HG02588 (cell line): ENCODE data around the gene ETV1.

ENCODE experiments used
- ATAC-seq: cut with Tn5 transposase; IDR thresholded peaks from one replicate; pipeline ENCODE4 v1.9.1; 2021; ENCODE audit warnings: mild to moderate bottlenecking, moderate library complexity; ENCODE audit not compliant: unreplicated experiment

ETV1 gene

DNA sequence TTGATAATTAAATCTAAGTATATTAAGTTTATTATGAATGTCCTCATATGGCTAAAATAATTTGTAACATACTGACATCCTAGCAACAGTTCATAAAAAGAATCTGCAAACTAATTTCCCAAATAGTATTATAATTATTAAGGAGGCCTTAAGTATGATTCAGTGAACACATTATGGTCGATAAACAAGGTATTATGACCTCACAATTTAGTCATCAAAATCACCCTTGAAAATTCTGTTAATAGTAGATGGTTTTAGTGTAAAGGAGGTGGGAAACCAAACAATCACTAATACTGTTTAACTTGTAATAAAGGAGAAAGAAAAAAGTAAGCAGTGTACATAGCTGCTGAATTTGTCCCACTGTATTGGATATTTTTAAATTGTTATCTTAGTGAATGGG lies 2.1 kb downstream of the ETV1 start:
- ATAC-seq, result no peak

DNA sequence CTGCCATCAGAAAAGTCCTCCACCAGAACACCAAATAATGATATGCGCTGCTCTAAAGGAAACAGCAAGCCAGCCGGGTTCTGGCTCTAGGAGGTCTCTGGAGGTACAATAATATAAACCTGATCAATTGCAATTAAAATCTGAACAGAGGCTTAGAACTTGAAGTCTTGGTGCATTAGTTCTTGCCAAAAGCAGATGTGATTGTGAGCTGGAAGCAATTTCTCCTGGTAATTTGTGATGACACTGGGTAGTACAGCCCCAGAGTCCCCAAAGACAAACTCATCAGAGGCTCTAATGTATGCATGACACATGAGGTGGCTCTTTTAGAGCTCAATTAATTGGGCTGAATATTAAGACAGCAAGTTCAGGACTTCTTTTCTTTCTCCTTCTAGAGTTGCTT lies 3.3 kb downstream of the ETV1 start:
- no peak for ATAC-seq

DNA sequence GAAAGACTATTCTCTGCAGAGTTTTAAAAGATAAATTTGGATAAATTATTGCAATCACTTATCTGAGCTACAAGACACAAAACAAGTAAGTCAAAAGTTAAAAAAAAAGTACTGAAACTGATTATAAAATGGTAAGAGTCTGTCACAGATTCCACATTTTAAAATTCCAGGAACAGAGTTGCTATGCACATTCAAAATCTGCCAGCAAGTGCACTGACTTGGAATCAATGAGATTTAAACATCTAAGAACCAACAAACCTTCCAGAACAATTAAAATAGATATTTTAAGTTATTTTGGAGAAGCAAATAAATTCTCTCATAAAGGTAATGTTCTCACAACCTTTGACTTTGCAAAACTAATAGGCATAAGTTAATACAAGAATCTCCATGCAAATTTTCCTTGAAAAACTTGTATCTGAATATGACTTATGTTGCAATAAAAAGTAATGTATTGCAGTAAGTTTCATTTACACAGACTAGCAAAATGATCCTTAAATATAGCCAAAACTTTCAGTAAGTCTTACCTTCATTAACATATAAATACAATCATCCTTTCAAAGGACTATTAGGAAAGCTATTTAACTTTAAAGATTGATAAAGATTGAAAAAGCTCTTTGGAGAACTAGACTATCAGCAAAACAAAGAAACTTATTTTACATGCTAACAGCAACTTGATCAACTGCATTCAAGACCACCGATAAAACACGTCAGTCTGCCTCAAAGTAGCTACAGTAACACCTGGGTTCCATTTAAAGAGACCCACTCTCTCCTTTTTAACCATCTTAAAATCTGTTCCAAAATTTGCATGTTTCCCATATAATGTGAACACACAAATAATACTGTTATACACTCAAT lies 4.4 kb downstream of the ETV1 start:
- no peak for ATAC-seq

DNA sequence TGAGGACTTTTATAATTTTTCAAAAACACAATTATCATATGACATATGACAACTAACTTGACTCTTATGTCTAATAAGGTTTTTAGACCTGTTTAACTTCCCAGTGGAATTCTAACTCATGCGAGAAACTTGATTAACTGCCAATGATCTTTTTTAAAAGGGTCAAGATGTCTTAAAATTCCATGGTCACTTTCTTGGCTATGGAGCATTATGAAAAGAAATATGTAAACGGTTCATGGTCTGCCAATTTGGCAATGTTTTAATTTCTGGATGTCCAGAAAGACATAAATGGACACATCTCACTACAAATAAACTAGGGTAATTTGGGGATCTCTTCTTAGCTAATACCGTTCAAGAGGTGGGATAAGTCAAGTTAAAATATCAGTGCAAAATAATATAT lies 5.4 kb downstream of the ETV1 start:
- ATAC-seq, result no peak

DNA sequence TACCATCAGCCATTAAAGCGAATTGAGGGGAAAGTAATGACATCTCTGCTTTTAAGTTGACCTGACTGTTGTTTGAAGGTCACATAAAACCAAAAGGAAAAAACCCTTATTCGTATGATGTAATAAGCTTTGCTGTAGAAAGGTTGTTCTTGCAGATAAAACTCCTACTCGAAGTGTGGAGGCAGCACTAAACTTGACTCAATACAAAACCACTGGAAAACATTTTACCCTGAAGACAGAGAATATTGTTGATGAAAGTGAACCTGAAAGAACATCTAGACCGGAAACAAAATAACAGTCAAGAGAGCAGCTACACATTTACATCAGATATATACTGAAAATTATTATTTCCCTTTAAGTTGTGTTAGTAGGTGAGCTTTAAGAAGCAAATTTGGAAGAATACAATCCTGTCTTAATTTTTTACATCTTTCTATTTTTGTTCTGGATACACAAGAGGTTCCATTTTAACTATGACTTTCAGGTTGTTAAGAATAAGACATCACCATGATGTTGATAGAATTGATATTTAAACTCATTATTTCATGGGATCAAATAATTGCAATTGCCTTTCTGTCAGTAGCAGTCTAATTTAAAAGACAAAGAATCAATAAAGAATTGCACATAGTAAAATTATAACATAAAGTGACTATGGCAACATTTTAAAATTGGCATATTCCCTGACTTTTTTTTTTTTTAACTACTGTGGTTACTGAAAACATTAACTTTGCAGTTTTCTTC lies 6.4 kb downstream of the ETV1 start:
- ATAC-seq, result no peak

DNA sequence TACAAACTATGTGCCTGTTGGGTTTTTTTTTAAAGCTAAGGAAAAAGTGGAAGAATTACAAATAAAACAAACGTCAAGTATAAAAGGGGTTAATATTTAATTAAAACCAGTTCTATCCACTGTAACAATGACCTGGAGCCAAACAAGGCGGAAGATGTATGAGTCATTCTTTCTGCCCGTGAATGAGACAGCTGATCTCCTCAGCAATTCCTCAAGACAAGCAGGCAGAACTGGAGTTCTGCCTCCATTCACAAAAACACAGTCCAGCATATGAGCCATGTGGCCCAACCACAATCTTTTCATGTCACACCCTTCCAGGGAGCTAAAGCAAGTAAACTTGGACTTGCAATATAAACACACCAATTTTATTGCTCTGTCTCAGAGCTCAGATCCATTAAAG lies 8.4 kb downstream of the ETV1 start:
- no peak for ATAC-seq

DNA sequence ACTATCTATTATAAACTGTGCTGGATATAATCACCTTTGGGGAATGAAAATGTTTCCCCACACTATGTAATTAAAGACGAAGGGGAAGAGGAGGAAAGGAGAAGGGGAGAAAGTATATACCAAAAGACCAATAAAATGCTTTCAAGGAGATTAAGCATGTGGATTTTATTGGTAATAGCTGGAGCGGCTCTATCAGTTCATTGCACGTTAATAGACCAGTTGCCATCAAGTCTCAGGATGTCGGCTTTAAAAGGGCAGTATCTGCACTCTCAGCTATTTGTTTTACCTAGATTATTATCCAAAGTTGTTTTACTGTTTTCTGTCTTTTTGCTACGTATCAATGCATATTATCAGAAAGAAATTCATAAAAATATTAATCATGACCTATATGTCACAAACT lies 9.0 kb downstream of the ETV1 start:
- no peak for ATAC-seq

DNA sequence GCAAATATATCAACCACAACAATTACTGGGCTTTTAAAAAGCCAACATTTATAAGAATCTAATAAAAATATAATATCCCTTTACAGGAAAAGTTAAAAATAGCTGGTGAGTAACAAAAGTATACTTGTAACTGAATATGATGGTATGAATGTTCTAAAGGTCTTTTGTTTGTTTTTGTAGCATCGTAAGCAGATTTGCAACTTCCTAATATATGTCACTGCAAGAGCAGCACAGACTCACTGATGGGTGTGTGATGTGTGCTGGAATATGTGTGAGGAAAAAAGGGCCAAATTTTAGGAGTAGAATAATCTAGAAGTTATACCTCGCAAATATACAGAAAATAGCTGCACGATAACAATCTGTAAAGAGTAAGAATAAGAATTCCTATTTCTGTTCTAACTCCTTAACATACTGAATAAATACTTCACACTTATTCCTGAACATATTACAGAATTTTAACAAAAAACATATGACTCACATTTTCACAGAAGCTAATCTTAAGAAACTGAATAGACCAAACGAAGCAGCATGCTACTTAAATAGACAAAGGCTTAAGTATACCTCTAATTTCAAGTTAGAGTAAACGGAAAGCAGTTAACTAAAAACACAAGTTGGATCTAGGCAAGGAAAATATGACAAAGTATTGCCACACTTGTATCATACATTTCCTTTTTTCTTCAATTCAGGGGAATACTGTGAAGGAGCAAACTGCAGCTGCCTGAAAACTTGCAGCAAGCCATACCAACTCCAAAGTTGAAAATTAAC lies 9.6 kb downstream of the ETV1 start:
- ATAC-seq, result no peak

DNA sequence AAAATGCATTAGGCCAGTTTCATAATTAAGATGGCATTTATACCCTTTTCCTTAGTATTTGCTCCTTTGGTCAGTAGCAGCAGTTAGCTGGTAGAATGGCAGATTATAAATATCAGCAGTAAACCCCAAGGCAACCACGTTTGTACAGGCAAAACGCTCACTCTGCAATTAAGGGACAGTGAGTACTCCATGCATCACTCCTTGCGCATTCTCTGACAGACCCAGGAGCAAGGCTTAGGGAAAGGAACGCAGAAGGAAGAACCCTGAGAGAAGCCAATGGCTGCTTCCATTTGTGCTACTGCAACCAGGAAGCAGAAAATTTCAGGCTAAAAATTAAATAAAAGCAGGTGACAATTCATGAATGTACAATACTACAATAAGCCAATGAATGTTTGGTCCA lies 12.9 kb downstream of the ETV1 start:
- ATAC-seq, result no peak

DNA sequence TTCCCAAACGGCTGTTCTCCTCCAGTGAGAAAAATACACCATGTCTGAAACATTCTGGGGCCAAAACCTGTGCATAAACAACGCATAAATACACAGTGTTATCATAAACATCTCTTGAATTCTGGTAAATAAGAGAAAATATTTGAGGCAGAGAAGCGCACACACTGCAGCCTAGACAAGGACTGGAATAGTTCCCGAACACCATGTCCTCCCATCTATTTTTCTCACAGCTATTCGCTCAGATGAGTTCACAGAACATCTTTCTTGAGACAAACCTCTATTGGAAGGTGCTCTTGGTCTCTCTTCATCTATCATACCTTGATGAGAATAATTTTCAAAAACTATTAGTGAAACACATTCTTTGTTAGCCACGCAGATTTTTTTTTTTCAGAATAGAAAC lies 24.4 kb downstream of the ETV1 start:
- ATAC-seq, result no peak

DNA sequence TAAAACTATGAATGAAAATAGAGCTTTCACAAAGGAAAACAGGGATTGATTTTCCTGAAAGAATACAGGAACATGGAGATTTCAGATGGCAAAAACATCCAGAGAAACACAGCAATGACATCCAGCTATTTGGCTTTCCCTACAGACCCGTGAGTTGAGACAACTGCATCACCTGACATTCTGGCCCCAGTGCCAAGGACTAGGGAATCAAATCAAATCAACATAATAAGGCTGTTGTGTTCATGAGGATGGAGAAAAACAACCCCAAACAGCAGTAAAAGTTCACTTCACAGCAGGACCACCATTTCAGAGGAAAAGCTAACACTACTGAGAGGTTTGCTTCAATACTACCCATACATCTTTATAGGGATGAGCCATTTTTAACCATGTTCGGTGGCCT lies 25.5 kb downstream of the ETV1 start:
- no peak for ATAC-seq

DNA sequence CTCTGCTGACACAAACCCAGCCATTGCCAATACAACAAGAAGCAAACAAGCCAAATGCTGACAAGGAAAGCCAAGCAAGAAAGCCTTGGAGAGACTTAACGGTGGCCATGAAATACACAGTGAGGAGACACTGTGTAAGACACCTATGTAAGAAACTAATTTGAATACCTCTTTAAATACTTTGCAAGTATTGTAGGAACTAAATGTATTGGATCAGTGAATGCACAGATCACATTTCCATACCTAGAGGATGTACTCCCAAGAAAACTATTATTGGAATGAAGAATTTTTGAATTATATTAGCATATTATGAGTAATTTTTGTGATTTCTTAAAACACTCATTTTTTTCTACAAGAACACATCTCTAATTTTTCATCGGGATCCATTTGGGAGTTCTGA lies 34.0 kb downstream of the ETV1 start:
- no peak for ATAC-seq

DNA sequence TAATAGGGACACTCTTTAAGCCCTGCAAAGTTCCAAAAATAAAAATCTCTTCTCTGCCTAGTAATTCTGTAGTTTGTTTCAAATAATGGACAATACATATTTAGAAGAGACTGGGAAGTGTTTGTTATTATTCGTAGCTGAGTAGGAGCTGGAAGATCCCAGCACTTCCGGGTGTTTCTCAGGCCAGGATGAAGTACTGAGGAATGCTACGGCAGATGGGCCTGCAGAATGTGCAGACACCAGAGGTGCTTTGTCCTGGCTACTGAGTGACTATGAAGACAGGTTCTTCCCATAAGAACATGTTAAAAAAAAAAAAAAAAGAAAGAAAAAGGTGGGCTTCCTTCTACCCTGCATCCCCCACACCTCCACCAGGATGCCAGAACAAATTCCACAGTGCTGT lies 36.1 kb downstream of the ETV1 start:
- ATAC-seq, result no peak

DNA sequence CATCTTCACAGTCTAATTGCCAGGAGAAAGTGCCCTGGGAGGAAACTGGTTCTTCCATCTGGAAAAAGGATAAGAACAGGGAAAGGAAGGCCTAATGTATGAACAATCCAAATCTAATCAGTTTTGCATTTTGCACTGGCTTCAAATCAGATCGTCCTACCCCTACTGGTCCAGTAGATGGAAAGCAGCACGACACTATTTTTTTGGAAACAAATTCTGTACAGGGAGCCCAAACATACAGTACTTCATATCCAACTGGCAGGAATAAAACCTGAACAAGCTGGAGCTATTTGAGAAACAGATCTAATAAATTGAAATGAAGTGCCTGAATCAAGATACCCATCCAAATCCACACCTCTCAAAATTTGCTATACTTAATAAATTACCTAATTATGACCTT lies 36.5 kb downstream of the ETV1 start:
- ATAC-seq, result no peak

DNA sequence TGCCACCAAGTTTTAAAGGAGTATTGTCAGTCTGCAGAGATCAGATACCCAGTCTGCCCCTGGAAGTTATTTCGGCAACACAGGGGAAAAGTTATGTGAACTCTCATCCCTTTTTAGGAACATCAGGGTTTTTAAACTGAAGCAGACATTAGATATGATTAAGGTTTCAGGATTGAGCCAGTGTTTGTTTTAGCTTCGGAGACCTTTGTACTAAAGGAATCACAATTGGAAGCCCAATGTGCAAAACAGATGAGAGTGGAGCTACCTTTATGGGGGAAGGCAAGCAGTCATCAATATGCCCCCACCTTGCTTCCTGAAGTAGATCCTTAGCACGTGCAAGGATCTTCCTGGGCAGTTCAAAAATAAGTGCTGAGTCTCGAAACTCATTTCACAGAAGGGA lies 39.5 kb downstream of the ETV1 start:
- ATAC-seq, result no peak

DNA sequence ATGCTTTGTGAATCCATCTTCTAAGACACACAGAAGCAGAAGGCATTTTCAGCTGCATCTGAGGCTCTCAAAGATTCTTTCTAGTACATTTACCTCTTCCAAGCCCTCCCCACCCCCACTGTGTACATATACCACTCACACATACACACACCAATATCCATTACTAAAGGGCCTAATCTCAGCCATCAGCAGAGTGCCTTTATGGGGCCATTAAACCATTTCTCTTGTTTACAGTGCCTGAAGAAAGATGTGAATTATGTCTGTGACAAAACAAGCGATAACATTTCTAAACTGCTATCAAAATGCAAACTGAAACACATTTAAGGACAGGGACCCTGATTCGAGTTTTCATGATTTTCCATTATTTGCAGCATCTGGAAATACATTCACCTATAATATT lies 40.0 kb downstream of the ETV1 start:
- ATAC-seq, result no peak

DNA sequence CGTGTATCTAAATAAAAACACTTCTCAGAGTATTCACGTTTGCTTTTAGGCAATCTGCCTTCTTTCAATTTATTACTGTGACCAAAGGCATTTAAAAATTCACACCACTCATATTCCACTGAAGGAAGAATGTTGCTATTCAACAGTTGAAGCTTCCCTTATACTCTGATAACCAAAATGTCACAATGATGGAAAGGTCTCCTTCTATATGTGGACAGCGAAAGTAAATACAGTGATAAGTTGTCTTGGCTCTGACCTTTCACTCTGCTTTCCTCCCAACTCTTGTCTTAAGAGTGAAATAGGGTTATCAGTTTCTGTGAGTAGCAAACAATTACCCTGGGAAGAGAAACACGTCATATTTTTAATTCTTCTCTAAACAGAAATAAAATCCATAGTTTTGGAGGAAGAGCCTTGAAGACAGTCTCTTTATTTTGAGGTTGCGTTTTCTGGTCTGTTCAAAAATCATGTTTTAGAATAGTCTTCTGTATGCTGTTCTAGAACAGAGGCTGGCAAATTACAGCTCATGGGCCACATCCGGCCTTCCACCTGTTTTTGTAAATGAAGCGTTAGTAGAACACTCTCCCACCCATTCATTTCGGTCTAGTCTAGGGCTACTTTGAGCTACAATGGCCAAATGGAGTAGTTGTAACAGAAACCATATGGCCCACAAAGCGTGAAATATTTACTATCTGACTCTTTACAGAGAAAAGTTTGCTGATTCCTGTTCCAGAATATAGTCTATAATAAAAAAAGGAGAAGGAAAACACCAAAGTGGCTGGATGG lies 41.3 kb downstream of the ETV1 start:
- ATAC-seq, result no peak

DNA sequence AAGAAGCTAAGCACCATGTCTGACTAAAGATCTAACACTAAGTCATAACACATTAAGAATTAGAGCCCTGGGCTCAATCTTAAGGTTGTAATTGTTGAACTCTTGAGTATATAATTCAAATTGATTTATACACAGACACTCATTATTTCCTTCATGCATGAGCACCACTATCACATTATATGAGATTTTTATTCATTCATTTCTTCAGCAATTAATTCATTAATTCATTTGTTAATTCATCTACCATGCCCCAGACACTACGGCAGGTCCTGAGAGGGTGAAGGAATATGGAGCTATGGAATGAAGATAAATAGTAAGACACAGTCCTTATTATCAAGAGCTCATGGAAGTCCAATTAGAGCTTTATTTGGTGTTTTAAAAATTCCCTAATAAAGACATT lies 41.9 kb downstream of the ETV1 start:
- ATAC-seq, result no peak

DNA sequence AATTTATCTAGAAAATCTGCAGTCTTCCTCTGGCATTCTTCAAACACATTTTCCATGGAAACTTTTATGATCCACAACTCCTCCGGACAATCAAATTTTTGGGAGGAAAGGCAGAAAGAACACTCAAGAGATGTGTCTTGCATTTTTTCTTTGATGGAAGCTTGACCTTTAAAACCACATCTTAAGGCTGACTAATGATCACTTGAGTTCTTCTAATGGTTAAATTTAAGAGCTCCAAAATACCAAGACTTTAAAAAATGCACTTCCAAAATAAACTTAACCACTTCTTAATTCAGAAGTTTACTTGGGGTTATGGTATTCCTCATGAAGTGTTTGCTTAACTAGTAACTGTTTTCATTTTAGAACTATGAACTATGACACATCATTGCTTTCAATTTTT lies 43.3 kb downstream of the ETV1 start:
- no peak for ATAC-seq

DNA sequence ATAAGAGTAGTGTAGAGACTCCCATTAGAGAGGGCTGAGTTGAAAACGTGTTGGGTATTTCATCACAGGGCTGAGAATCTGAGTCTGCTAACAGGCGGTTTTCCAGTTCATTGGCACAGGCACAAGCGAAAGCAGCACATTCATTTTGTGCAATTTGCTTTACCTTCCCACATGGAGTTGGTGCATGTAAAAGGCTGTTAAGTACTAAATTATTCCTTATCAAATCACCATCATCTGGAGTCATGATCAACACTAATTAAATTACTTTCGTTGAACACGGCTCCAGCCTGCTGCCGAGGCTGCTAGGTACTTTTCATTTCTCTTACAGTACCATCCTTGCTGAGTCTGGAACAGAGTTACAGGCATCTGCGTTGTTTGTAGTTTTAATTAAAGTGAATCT lies 43.8 kb downstream of the ETV1 start:
- ATAC-seq, result no peak

DNA sequence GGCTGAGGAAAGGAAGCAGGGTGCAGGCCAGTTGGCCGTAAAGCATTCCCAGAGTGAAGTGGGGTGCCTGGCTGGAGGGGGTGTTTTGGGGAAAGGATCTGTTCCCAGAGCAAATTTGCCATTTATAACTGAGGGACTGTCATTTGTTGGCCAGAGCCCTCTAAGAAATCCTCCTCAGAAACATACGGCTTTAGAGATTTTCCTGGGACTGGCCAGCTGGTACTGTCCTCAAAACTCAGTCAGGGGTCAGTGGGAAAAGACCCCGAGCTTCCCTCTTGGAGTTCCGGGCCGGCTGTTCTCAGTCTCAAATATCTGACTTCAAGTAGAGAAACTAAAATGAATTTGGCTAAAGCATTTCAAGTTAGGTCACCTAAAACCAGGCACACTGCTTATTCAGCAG lies 55.9 kb downstream of the ETV1 start:
- no peak for ATAC-seq
